HG03103 (cell line): ENCODE results near the gene KCNN3.

ENCODE experiments used
- ATAC-seq: cut with Tn5 transposase; IDR thresholded peaks from one replicate; pipeline ENCODE4 v1.9.1; 2021; ENCODE audit warnings: low read depth; ENCODE audit not compliant: unreplicated experiment

The KCNN3 gene

GRCh38 chr1:154739654-154740053 lies 130.4 kb downstream of the KCNN3 start:
- no peak for ATAC-seq

GRCh38 chr1:154736841-154737240 lies 133.2 kb downstream of the KCNN3 start:
- ATAC-seq, result no peak

GRCh38 chr1:154735804-154736168 lies 134.3 kb downstream of the KCNN3 start:
- ATAC-seq, result no peak

- no peak for ATAC-seq
Measured at GRCh38 chr1:154735061-154735803, 134.8 kb downstream of the KCNN3 start.

- no peak for ATAC-seq
Measured at GRCh38 chr1:154733621-154734020, 136.5 kb downstream of the KCNN3 start.

GRCh38 chr1:154730986-154731489 lies 139.0 kb downstream of the KCNN3 start:
- no peak for ATAC-seq

- no peak for ATAC-seq
Measured at GRCh38 chr1:154730259-154730658, 139.8 kb downstream of the KCNN3 start.

- ATAC-seq, result no peak
Measured at GRCh38 chr1:154729577-154729976, 140.5 kb downstream of the KCNN3 start.

GRCh38 chr1:154729031-154729442 lies 141.0 kb downstream of the KCNN3 start:
- no peak for ATAC-seq

GRCh38 chr1:154726896-154727753 lies 143.0 kb downstream of the KCNN3 start:
- ATAC-seq, result no peak

- ATAC-seq, result no peak
Measured at GRCh38 chr1:154726443-154726842, 143.6 kb downstream of the KCNN3 start.

- ATAC-seq, result no peak
Measured at GRCh38 chr1:154725865-154726264, 144.2 kb downstream of the KCNN3 start.

GRCh38 chr1:154720328-154721297 lies 149.5 kb downstream of the KCNN3 start:
- no peak for ATAC-seq

GRCh38 chr1:154719586-154720327 lies 150.3 kb downstream of the KCNN3 start:
- no peak for ATAC-seq

- no peak for ATAC-seq
Measured at GRCh38 chr1:154718566-154718965, 151.5 kb downstream of the KCNN3 start.

GRCh38 chr1:154717528-154717924 lies 152.6 kb downstream of the KCNN3 start:
- no peak for ATAC-seq

GRCh38 chr1:154716614-154717527 lies 153.2 kb downstream of the KCNN3 start:
- no peak for ATAC-seq

GRCh38 chr1:154716011-154716410 lies 154.1 kb downstream of the KCNN3 start:
- ATAC-seq, result no peak

- ATAC-seq, result no peak
Measured at GRCh38 chr1:154715385-154715784, 154.7 kb downstream of the KCNN3 start.
